ENCODE results near the gene SUSD5. TPM values are rescaled to one million over a fixed set of nuclear protein-coding genes. Genes with fewer than 3 reads are reported as not detected.
A peak's percentile ranks its signal among the peaks of the same experiment; 100 is the strongest.

The SUSD5 gene
- total RNA-seq, 1 experiment from 2014 or later: not detected

- Histone ChIP-seq H3K4me2 (ENCODE audit: low read depth, low read length, poor library complexity, severe bottlenecking) (no peak overlapping the region), H3K27me3 (ENCODE audit: low read length) (no peaks in the 10 kb centered on the region), H3K27ac (ENCODE audit: low read length) (no peak overlapping the region), H3K9me2 (replicated peaks; ENCODE audit: insufficient read depth, low read length) (no peaks in the 10 kb centered on the region), H3K36me3 (ENCODE audit: insufficient read depth, low read length) (no peaks in the 10 kb centered on the region), H3K4me3 (ENCODE audit: low read length) (no peak overlapping the region), H2AFZ (ENCODE audit: low read length) (no peak overlapping the region), H3K9me3 (ENCODE audit: low read length) (no peaks in the 10 kb centered on the region), H4K20me1 (ENCODE audit: insufficient read depth, low read depth, low read length) (no peaks in the 10 kb centered on the region), H3K4me1 (ENCODE audit: low read length) (peaks cover 19% of the 10 kb centered on the region), H3K79me2 (ENCODE audit: low read length) (no peaks in the 10 kb centered on the region), H3K9ac (ENCODE audit: low read length) (no peak overlapping the region)
- DNase-seq: no peak
These were observed 58.6 kb downstream of the SUSD5 start for GRCh38 chr3:33159981-33160380.

DNA sequence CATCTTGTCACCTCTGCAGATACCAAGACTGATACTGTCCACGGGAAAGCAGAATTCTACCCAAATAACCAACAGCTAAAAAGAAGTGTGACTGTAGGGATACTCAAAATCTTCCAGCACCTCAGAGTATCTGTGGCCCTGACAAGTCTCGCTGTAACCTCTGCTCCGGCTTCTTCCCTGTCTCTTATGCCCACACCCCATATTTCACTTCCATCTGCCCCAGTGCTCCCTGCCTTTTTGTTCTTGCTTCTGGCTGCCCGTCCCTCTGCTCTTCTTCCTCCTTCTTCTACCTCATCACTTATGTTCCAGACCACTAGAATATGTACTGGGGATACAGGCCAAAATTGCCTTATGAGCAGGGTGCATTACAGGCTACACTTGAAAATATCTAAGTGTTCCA, 59.4 kb downstream of the SUSD5 start:
- no peak overlapping the region for H3K9ac ChIP-seq (ENCODE audit: low read length)
- no peak overlapping the region for H3K4me2 ChIP-seq (ENCODE audit: low read depth, low read length, poor library complexity, severe bottlenecking)
- no peaks in the 10 kb centered on the region for H3K9me3 ChIP-seq (ENCODE audit: low read length)
- no peaks in the 10 kb centered on the region for H3K36me3 ChIP-seq (ENCODE audit: insufficient read depth, low read length)
- H2AFZ ChIP-seq (ENCODE audit: low read length): no peak overlapping the region
- no peak overlapping the region for H3K27ac ChIP-seq (ENCODE audit: low read length)
- no peak overlapping the region for H3K4me3 ChIP-seq (ENCODE audit: low read length)
- no peaks in the 10 kb centered on the region for H3K79me2 ChIP-seq (ENCODE audit: low read length)
- no peaks in the 10 kb centered on the region for H4K20me1 ChIP-seq (ENCODE audit: insufficient read depth, low read depth, low read length)
- no peaks in the 10 kb centered on the region for H3K27me3 ChIP-seq (ENCODE audit: low read length)
- DNase-seq: no peak
- no peaks in the 10 kb centered on the region for H3K9me2 ChIP-seq (replicated peaks; ENCODE audit: insufficient read depth, low read length)
- H3K4me1 ChIP-seq (ENCODE audit: low read length): peaks cover 19% of the 10 kb centered on the region

GRCh38 chr3:33155301-33155700, 63.3 kb downstream of the SUSD5 start:
- Histone ChIP-seq H3K79me2 (ENCODE audit: low read length) (no peaks in the 10 kb centered on the region), H3K36me3 (ENCODE audit: insufficient read depth, low read length) (no peaks in the 10 kb centered on the region), H4K20me1 (ENCODE audit: insufficient read depth, low read depth, low read length) (no peaks in the 10 kb centered on the region), H3K27me3 (ENCODE audit: low read length) (no peaks in the 10 kb centered on the region), H3K4me1 (ENCODE audit: low read length) (peaks cover 6% of the 10 kb centered on the region), H2AFZ (ENCODE audit: low read length) (no peak overlapping the region), H3K4me3 (ENCODE audit: low read length) (no peak overlapping the region), H3K27ac (ENCODE audit: low read length) (no peak overlapping the region), H3K9me2 (replicated peaks; ENCODE audit: insufficient read depth, low read length) (no peaks in the 10 kb centered on the region), H3K9me3 (ENCODE audit: low read length) (no peaks in the 10 kb centered on the region), H3K4me2 (ENCODE audit: low read depth, low read length, poor library complexity, severe bottlenecking) (no peak overlapping the region), H3K9ac (ENCODE audit: low read length) (no peak overlapping the region)
- no peak for DNase-seq

GRCh38 chr3:33153782-33154181, 64.8 kb downstream of the SUSD5 start:
- no peak overlapping the region for H2AFZ ChIP-seq (ENCODE audit: low read length)
- H3K27me3 ChIP-seq (ENCODE audit: low read length): no peaks in the 10 kb centered on the region
- H3K9ac ChIP-seq (ENCODE audit: low read length): no peak overlapping the region
- no peaks in the 10 kb centered on the region for H3K9me2 ChIP-seq (replicated peaks; ENCODE audit: insufficient read depth, low read length)
- H3K36me3 ChIP-seq (ENCODE audit: insufficient read depth, low read length): no peaks in the 10 kb centered on the region
- H3K4me3 ChIP-seq (ENCODE audit: low read length): no peak overlapping the region
- no peak overlapping the region for H3K4me2 ChIP-seq (ENCODE audit: low read depth, low read length, poor library complexity, severe bottlenecking)
- H3K27ac ChIP-seq (ENCODE audit: low read length): no peak overlapping the region
- DNase-seq: no peak
- no peaks in the 10 kb centered on the region for H3K9me3 ChIP-seq (ENCODE audit: low read length)
- peaks cover 14% of the 10 kb centered on the region for H3K4me1 ChIP-seq (ENCODE audit: low read length)
- H3K79me2 ChIP-seq (ENCODE audit: low read length): no peaks in the 10 kb centered on the region
- H4K20me1 ChIP-seq (ENCODE audit: insufficient read depth, low read depth, low read length): no peaks in the 10 kb centered on the region

- H3K36me3 ChIP-seq (ENCODE audit: insufficient read depth, low read length): no peaks in the 10 kb centered on the region
These were observed 65.9 kb downstream of the SUSD5 start for GRCh38 chr3:33152363-33153360.

DNA sequence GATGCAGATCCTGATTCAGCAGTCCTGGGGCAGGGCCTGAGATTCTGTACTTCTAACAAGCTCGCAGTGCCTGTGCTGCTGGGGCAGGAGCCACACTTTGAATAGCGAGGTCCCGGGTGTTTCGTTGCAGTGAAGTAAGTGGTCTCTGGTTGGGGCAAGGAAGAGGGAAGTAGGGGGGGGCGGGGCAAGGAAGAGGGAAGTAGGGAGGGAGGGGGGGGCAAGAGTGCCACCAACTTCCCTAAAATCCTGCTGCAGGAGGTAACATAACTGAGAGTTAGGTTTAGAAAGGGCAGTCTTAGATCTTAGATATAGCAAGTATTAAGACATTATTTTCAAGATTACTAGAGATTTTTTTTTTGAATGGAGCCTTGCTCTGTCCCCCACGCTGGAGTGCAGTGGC, 69.3 kb downstream of the SUSD5 start:
- Histone ChIP-seq H3K36me3 (ENCODE audit: insufficient read depth, low read length) (no peaks in the 10 kb centered on the region), H3K9me3 (ENCODE audit: low read length) (no peaks in the 10 kb centered on the region), H3K9me2 (replicated peaks; ENCODE audit: insufficient read depth, low read length) (no peaks in the 10 kb centered on the region), H3K4me2 (ENCODE audit: low read depth, low read length, poor library complexity, severe bottlenecking) (no peak overlapping the region), H3K4me1 (ENCODE audit: low read length) (peaks cover 9% of the 10 kb centered on the region), H3K27ac (ENCODE audit: low read length) (no peak overlapping the region), H4K20me1 (ENCODE audit: insufficient read depth, low read depth, low read length) (no peaks in the 10 kb centered on the region), H2AFZ (ENCODE audit: low read length) (no peak overlapping the region), H3K27me3 (ENCODE audit: low read length) (no peaks in the 10 kb centered on the region), H3K4me3 (ENCODE audit: low read length) (no peak overlapping the region), H3K79me2 (ENCODE audit: low read length) (no peaks in the 10 kb centered on the region), H3K9ac (ENCODE audit: low read length) (no peak overlapping the region)
- peak; percentile 59 for DNase-seq

More at GRCh38 chr3:33152363-33153360, 65.9 kb downstream of the SUSD5 start:
- Histone ChIP-seq H3K9me3 (ENCODE audit: low read length) (no peaks in the 10 kb centered on the region), H3K9me2 (replicated peaks; ENCODE audit: insufficient read depth, low read length) (no peaks in the 10 kb centered on the region), H3K27ac (ENCODE audit: low read length) (no peak overlapping the region), H3K79me2 (ENCODE audit: low read length) (no peaks in the 10 kb centered on the region), H2AFZ (ENCODE audit: low read length) (no peak overlapping the region), H3K4me1 (ENCODE audit: low read length) (peaks cover 15% of the 10 kb centered on the region), H3K9ac (ENCODE audit: low read length) (no peak overlapping the region), H3K4me2 (ENCODE audit: low read depth, low read length, poor library complexity, severe bottlenecking) (no peak overlapping the region), H3K4me3 (ENCODE audit: low read length) (no peak overlapping the region), H4K20me1 (ENCODE audit: insufficient read depth, low read depth, low read length) (no peaks in the 10 kb centered on the region), H3K27me3 (ENCODE audit: low read length) (no peaks in the 10 kb centered on the region)
- no peak for DNase-seq

DNA sequence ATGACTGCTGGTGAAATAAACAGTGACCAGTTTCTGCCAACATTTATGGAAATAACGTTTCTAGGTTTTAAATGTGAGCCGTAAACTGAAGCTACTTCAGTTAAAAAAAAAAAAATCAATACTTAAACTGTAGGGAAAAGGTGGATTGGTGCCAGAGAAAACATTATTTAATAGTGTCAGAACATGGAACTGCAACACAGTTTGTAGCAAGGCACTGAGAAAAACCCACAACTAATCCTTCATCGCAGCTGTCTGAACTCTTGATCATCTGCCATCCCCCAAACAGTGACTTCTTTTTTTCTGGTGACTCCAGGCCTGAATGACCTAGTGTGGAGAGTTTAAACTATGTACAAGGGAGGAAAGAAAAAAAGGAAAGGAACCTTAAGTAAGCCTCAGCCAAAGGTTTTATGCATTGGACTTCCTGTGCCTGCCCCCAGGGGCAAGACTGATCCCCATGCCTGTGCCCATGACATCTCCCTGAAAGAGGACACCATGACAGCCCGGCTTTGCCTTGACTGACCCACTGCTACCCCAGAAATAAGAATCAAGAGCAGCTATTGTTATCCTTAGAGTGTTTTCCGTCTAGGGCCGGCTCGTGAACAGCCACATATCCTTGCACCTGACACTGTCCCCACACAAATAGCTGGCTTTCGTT, 71.7 kb downstream of the SUSD5 start:
- no peak overlapping the region for H2AFZ ChIP-seq (ENCODE audit: low read length)
- no peak overlapping the region for H3K4me3 ChIP-seq (ENCODE audit: low read length)
- DNase-seq: no peak
- no peaks in the 10 kb centered on the region for H3K79me2 ChIP-seq (ENCODE audit: low read length)
- H3K4me2 ChIP-seq (ENCODE audit: low read depth, low read length, poor library complexity, severe bottlenecking): no peak overlapping the region
- no peak overlapping the region for H3K27ac ChIP-seq (ENCODE audit: low read length)
- no peaks in the 10 kb centered on the region for H4K20me1 ChIP-seq (ENCODE audit: insufficient read depth, low read depth, low read length)
- no peaks in the 10 kb centered on the region for H3K27me3 ChIP-seq (ENCODE audit: low read length)
- no peaks in the 10 kb centered on the region for H3K9me3 ChIP-seq (ENCODE audit: low read length)
- H3K36me3 ChIP-seq (ENCODE audit: insufficient read depth, low read length): no peaks in the 10 kb centered on the region
- H3K4me1 ChIP-seq (ENCODE audit: low read length): peaks cover 9% of the 10 kb centered on the region
- no peak overlapping the region for H3K9ac ChIP-seq (ENCODE audit: low read length)
- H3K9me2 ChIP-seq (replicated peaks; ENCODE audit: insufficient read depth, low read length): no peaks in the 10 kb centered on the region

GRCh38 chr3:33145901-33146580, 72.6 kb downstream of the SUSD5 start:
- H2AFZ ChIP-seq (ENCODE audit: low read length): no peak overlapping the region
- no peak for DNase-seq
- H3K9me3 ChIP-seq (ENCODE audit: low read length): no peaks in the 10 kb centered on the region
- H3K9me2 ChIP-seq (replicated peaks; ENCODE audit: insufficient read depth, low read length): no peaks in the 10 kb centered on the region
- no peaks in the 10 kb centered on the region for H4K20me1 ChIP-seq (ENCODE audit: insufficient read depth, low read depth, low read length)
- no peak overlapping the region for H3K9ac ChIP-seq (ENCODE audit: low read length)
- H3K79me2 ChIP-seq (ENCODE audit: low read length): no peaks in the 10 kb centered on the region
- H3K4me2 ChIP-seq (ENCODE audit: low read depth, low read length, poor library complexity, severe bottlenecking): no peak overlapping the region
- H3K4me3 ChIP-seq (ENCODE audit: low read length): no peak overlapping the region
- no peaks in the 10 kb centered on the region for H3K36me3 ChIP-seq (ENCODE audit: insufficient read depth, low read length)
- H3K27ac ChIP-seq (ENCODE audit: low read length): no peak overlapping the region
- no peaks in the 10 kb centered on the region for H3K27me3 ChIP-seq (ENCODE audit: low read length)
- H3K4me1 ChIP-seq (ENCODE audit: low read length): peaks cover 9% of the 10 kb centered on the region
